Glutamatergic neuron (in vitro differentiated cells): ENCODE measurements around the gene CNKSR1. TPM values are rescaled to one million over a fixed set of nuclear protein-coding genes. Genes with fewer than 3 reads are reported as not detected.

Source experiments
- total RNA-seq: library from RNA; stranded (reverse); fragmentation: NEBNext Ultra II Directional; extraction: Animal tissue kit (Norgen Biotek cat#: 25700); gene quantifications from one replicate; pipeline ENCODE4 v1.2.1, GENCODE V29; 2021; ENCODE audit not compliant: unreplicated experiment

Gene CNKSR1
- total RNA-seq, 1 donor from 2014 or later, result 9.9 TPM

Other genes with a start within 250 kb of the CNKSR1 start
- 6.3 TPM for gene PAFAH2, start 179.4 kb upstream of the CNKSR1 start, total RNA-seq
- gene EXTL1, start 155.7 kb upstream of the CNKSR1 start, total RNA-seq, result 2.6 TPM
- gene SLC30A2, start 131.4 kb upstream of the CNKSR1 start, total RNA-seq, result not detected
- gene TRIM63, start 109.9 kb upstream of the CNKSR1 start, total RNA-seq, result not detected
- gene PDIK1L, start 65.7 kb upstream of the CNKSR1 start, total RNA-seq, result 7.2 TPM
- gene FAM110D, start 18.4 kb upstream of the CNKSR1 start, total RNA-seq, result 0.25 TPM
- gene C1orf232, start 8.5 kb upstream of the CNKSR1 start, total RNA-seq, result not detected
- 35.9 TPM for gene ZNF593, start 7.6 kb upstream of the CNKSR1 start, total RNA-seq
- 4.2 TPM for gene ZNF593OS, start 5.7 kb upstream of the CNKSR1 start, total RNA-seq
- gene CATSPER4, start 13.1 kb downstream of the CNKSR1 start, total RNA-seq, result not detected
- 28.2 TPM for gene CEP85, start 56.7 kb downstream of the CNKSR1 start, total RNA-seq
- 412 TPM for gene SH3BGRL3, start 102.6 kb downstream of the CNKSR1 start, total RNA-seq
- gene UBXN11, start 129.1 kb downstream of the CNKSR1 start, total RNA-seq, result 11.4 TPM
- 2.8 TPM for gene CD52, start 140.5 kb downstream of the CNKSR1 start, total RNA-seq
- gene CRYBG2, start 176.6 kb downstream of the CNKSR1 start, total RNA-seq, result 2.2 TPM
- gene ZNF683, start 195.3 kb downstream of the CNKSR1 start, total RNA-seq, result not detected
- 97.3 TPM for gene LIN28A, start 233.3 kb downstream of the CNKSR1 start, total RNA-seq